Measurements from ENCODE around the gene ABHD16B. TPM values are rescaled to one million over a fixed set of nuclear protein-coding genes. Genes with fewer than 3 reads are reported as not detected.

The ABHD16B gene
- total RNA-seq, 4 donors from 2014 or later, result not detected

DNA sequence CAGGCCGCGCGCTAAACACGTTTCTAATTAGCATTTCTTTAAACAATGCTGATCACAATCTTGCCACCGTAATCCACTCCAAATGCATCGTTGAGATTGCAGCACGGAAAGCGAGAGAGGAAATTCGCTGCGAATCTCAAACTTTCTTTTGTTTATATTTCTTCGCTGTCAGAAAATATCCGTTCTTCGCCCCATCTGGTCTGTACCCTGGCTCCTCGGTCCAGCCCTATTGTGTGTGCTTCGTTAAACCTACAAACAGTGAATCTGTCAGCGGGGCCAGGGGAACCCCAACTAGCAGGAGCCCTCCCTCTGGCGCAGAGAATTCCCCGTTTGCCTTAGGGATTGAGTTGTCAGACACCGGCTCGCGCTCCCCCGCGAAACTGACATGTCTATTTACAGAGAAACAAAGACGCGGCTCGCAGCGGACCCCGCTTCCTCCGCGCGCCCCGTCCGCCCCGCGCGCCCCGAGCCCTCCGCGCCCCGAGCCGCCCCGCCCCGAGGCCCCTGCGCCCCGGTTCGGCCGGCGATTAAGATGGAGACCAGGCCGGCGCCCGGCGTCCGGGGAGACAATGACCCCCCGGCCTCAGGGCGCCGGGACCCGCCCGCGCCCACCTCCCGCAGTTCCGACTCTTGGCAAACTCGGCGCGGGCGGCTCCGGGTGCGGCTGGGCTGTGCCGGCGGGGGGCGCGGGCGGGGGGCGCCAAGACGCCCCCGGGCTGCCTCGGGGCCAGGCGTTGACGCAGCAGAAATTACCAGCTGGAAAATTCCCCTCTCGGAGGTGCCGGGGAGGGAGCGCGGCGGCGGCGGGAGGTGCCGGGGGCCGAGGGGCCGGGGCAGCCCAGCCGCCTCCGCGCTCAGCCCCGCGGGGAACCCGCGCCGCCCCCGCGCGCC, 31.1 kb upstream of the ABHD16B start:
- Histone ChIP-seq H3K4me1 (peaks cover 0 to 69% (median 30%) of the 10 kb centered on the region in 3 donors), H3K9me3 (no peaks in the 10 kb centered on the region), H3K4me3 (peak overlapping the region; percentile 79 to 85), H3K27me3 (peaks cover 41% of the 10 kb centered on the region), H3K36me3 (no peaks in the 10 kb centered on the region), H3K27ac (peak overlapping the region in 3 of 4 donors; percentile 48 to 83 (median 79))
- 1 to 2% methylated on average over 13 to 15 of the region's 99 CpGs for WGBS, 2 donors (ENCODE audit: low coverage in 1 of 2)
- no peak for TF ChIP-seq POLR2A (IDR thresholded peaks at IDR 0.05)
- no peak for TF ChIP-seq POLR2AphosphoS5 (IDR thresholded peaks at IDR 0.05)
- ATAC-seq, result no peak

DNA sequence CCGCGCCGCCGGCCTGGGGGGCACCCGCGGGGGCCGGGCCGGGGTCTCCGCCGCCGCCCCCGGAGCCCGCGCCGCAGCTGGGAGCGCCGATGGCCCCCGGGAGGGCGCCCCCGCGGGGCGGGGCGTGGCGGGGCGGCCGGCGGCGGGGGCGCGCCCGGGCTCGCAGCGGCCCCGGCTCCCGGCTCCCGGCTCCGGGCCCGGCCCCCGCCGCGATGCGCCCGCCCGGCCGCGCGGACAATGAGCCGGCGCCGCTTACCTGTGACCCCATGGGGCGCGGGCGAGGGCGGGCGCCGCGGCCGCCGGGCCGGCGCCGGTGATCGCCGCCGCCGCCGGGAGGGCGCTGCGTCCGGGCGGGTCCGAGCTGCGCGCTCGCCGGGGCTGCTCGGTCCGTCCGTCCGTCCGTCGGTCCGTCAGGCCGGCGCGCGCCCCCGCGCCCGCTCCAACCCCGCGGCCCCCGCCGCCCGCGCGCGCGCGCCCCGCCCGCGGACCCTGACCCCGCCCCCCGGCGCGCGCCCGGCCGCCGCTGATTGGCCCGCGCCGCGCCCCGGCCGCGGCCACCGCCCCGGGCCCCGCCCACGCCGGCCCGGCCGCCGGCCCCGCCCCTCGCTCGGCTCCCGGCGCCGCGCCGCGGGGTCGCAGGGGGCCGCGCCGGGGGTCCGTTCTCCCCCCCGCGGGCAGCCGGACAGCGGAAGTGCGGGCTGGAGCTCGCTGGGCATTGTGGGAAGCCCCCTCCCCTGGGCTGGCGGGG, 30.3 kb upstream of the ABHD16B start, which contains the start of gene ZBTB46:
TSS of gene ZBTB46 (minus strand) at position 424 of the 748 bp plus-strand sequence. CDS start 40,507 bp downstream, outside the sequence.
- peaks cover 0 to 74% (median 30%) of the 10 kb centered on the region in 3 donors for H3K4me1 ChIP-seq
- H3K4me3 ChIP-seq, result peak within 1 kb of the TSS; percentile 79 to 85
- peak; percentile 57 for ATAC-seq
- H3K27me3 ChIP-seq, result peaks cover 41% of the 10 kb centered on the region
- H3K27ac ChIP-seq, result peak within 1 kb of the TSS in 3 of 4 donors; percentile 79 to 83 (median 80)
- no CpG with 5 or more reads among the region's 147 CpGs for WGBS, 2 donors (ENCODE audit: low coverage in 1 of 2)
- no peaks in the 10 kb centered on the region for H3K9me3 ChIP-seq
- TF ChIP-seq POLR2AphosphoS5 (IDR thresholded peaks at IDR 0.05), result no peak
- TF ChIP-seq POLR2A (IDR thresholded peaks at IDR 0.05), result no peak
- TF ChIP-seq, protein P1, sequence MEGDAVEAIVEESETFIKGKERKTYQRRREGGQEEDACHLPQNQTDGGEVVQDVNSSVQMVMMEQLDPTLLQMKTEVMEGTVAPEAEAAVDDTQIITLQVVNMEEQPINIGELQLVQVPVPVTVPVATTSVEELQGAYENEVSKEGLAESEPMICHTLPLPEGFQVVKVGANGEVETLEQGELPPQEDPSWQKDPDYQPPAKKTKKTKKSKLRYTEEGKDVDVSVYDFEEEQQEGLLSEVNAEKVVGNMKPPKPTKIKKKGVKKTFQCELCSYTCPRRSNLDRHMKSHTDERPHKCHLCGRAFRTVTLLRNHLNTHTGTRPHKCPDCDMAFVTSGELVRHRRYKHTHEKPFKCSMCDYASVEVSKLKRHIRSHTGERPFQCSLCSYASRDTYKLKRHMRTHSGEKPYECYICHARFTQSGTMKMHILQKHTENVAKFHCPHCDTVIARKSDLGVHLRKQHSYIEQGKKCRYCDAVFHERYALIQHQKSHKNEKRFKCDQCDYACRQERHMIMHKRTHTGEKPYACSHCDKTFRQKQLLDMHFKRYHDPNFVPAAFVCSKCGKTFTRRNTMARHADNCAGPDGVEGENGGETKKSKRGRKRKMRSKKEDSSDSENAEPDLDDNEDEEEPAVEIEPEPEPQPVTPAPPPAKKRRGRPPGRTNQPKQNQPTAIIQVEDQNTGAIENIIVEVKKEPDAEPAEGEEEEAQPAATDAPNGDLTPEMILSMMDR (IDR thresholded peaks at IDR 0.05), result no peak
- TF ChIP-seq EP300 (IDR thresholded peaks at IDR 0.05), result no peak
- no peaks in the 10 kb centered on the region for H3K36me3 ChIP-seq

DNA sequence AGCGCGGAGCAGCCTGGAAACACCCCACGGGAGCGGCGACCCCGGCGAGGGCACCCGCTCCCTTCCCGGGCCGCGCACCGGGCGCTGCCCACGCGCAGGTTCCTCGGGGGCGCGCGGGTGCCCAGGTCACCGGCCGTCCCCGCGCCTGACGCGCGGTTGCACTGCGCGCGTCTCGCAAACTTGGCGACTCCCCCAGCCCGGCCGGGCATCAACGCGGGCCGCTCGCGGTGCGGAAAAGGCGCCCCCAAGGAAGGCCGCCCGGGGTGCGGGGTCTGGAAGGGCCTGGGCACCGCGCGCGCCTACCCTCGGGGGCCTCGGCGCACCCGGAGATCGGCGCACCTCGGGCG, 29.7 kb upstream of the ABHD16B start:
- no peak for TF ChIP-seq POLR2A (IDR thresholded peaks at IDR 0.05)
- peaks cover 0 to 74% (median 30%) of the 10 kb centered on the region in 3 donors for H3K4me1 ChIP-seq
- ATAC-seq, result no peak

DNA sequence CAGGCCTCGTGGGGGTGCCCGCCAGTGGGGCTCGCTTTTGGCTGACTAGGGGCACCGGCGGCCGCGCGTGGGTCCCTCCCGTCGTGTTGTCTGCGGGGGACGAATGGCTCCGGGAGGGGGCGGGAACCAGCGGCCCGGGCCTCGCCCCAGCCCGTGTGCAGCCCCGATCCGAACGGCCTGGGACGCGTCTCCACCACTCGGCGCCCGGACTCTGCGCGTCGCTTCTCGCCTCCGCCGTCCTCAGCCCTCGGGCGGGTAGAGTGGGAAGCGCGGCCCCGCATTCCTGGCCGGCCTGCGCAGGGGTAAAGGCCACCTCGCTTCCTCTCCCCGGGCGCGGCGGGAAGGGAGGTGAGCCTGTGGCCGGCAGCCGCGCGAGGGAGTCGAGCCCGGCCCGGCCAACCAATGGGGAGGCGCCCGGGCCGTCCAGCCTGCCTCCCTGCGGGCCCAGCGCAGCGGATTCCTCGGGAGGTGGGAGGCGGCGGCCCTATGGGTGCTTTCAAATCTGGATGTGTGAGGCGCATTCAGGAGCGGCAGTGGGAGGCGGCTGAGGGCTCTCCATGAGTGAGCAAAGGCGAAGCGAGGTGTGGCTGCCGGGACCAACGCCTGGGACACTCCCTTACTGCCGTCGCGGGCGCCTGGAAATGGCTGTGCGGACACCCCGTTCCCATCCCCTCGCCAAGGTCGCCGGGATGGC, 29.2 kb upstream of the ABHD16B start:
- no peak for TF ChIP-seq EP300 (IDR thresholded peaks at IDR 0.05)
- no peak for TF ChIP-seq POLR2AphosphoS5 (IDR thresholded peaks at IDR 0.05)
- TF ChIP-seq POLR2A (IDR thresholded peaks at IDR 0.05), result no peak
- TF ChIP-seq, protein P1 (IDR thresholded peaks at IDR 0.05), result no peak
- peaks cover 0 to 69% (median 30%) of the 10 kb centered on the region in 3 donors for H3K4me1 ChIP-seq
- 60% methylated on average over 9 of the region's 76 CpGs; no CpG with 5 or more reads in 1 of the 2 donors for WGBS, 2 donors (ENCODE audit: low coverage in 1 of 2)
- H3K9me3 ChIP-seq, result no peaks in the 10 kb centered on the region
- H3K27ac ChIP-seq, result peak overlapping the region in 3 of 4 donors; percentile 71 to 80 (median 80)
- ATAC-seq, result peak; percentile 14
- H3K27me3 ChIP-seq, result peaks cover 38% of the 10 kb centered on the region
- H3K4me3 ChIP-seq, result peak overlapping the region; percentile 29 to 85
- H3K36me3 ChIP-seq, result no peaks in the 10 kb centered on the region

More for the DNA sequence above, 29.7 kb upstream of the ABHD16B start:
- peak overlapping the region in 3 of 4 donors; percentile 71 to 80 (median 80) for H3K27ac ChIP-seq
- H3K9me3 ChIP-seq, result no peaks in the 10 kb centered on the region
- WGBS, 2 donors (ENCODE audit: low coverage in 1 of 2), result no CpG with 5 or more reads among the region's 55 CpGs
- H3K4me3 ChIP-seq, result peak overlapping the region; percentile 29 to 85
- H3K27me3 ChIP-seq, result peaks cover 41% of the 10 kb centered on the region
- H3K36me3 ChIP-seq, result no peaks in the 10 kb centered on the region

DNA sequence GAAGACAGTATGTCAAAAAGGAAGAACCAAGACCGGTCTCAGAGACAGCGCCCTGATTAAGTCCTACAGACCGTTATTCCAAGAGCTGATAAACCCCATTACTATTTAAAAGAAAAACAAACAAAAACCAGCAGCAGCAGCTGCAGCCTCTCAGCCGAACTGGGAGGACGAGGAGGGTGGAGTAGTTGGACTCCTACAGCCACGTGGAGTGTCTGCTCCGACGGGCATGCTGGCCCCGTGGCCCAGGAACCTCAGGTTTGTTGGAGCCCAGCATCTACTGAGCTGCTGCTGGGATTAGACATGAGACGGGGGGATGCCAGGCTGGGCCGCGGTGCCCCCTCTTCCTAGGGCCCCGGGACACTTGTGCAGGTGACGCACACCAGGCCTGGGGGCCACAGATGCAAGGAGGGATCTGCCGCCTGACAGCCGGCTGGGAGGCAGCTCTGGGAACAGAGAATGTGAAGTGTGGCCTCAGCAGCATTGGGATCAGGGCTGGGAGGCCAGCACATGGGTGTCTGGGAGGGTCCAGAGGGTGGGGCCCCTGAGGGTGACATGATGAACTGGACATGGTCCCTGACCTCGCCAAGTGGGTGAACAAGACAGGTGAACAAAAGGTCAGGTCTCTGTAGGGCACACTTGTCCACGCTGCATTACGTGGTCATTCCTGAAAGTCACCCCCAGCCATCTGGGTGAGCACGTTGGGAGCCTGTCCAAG, 27.4 kb upstream of the ABHD16B start:
- WGBS, 2 donors (ENCODE audit: low coverage in 1 of 2), result 60 to 82% methylated on average over 4 to 10 of the region's 20 CpGs
- H3K36me3 ChIP-seq, result no peaks in the 10 kb centered on the region
- H3K4me3 ChIP-seq, result no peak overlapping the region
- H3K27me3 ChIP-seq, result peaks cover 29% of the 10 kb centered on the region
- no peaks in the 10 kb centered on the region for H3K9me3 ChIP-seq
- peak overlapping the region in 3 of 4 donors; percentile 71 to 80 (median 71) for H3K27ac ChIP-seq
- TF ChIP-seq EP300 (IDR thresholded peaks at IDR 0.05) (no peak), POLR2AphosphoS5 (IDR thresholded peaks at IDR 0.05) (no peak), POLR2A (IDR thresholded peaks at IDR 0.05) (no peak)
- TF ChIP-seq, protein P1 (IDR thresholded peaks at IDR 0.05), result no peak
- no peak for ATAC-seq
- H3K4me1 ChIP-seq, result peaks cover 0 to 60% (median 30%) of the 10 kb centered on the region in 3 donors
